DOHH2 (cell line): ENCODE measurements around the gene HIVEP2.

Experiments
- H3F3A ChIP-seq: fragments of 200-600 bp; sonication (generic), shearing (Covaris generic); 2 replicates; pipeline ENCODE4 v1.6.0; 2016; ENCODE audit warnings: antibody characterized with exemption, mild to moderate bottlenecking; ENCODE audit not compliant: control insufficient read depth, insufficient read depth
- H3K27ac ChIP-seq: fragments of 200-600 bp; sonication (generic); 2 replicates; pipeline ENCODE4 v1.5.1; 2014; ENCODE audit warnings: low read depth, mild to moderate bottlenecking, low read length, moderate library complexity
- H3K27me3 ChIP-seq: fragments of 200-600 bp; sonication (generic); 2 replicates; pipeline ENCODE4 v1.6.1; 2014; ENCODE audit warnings: mild to moderate bottlenecking, low read length, mixed read lengths; ENCODE audit not compliant: control insufficient read depth
- H3K36me3 ChIP-seq: fragments of 200-600 bp; sonication (generic); 2 replicates; pipeline ENCODE4 v1.6.1; 2014; ENCODE audit warnings: mild to moderate bottlenecking, low read length, moderate library complexity, mixed read lengths; ENCODE audit not compliant: control insufficient read depth
- H3K4me1 ChIP-seq: fragments of 200-600 bp; sonication (generic); 2 replicates; pipeline ENCODE4 v1.6.1; 2014; ENCODE audit warnings: mild to moderate bottlenecking, low read length, mixed read lengths; ENCODE audit not compliant: control insufficient read depth
- H3K4me2 ChIP-seq: fragments of 200-600 bp; sonication (generic); 2 replicates; pipeline ENCODE4 v1.6.0; 2014; ENCODE audit warnings: mild to moderate bottlenecking, low read length, moderate library complexity
- H3K4me3 ChIP-seq: fragments of 200-600 bp; sonication (generic); 2 replicates; pipeline ENCODE4 v1.5.1; 2014; ENCODE audit warnings: mild to moderate bottlenecking, low read length, mixed read lengths
- H3K79me2 ChIP-seq: fragments of 200-600 bp; sonication (generic); 2 replicates; pipeline ENCODE4 v1.6.1; 2014; ENCODE audit warnings: mild to moderate bottlenecking, low read length, mixed read lengths; ENCODE audit not compliant: control insufficient read depth
- H3K9me2 ChIP-seq: fragments of 200-600 bp; sonication (generic); replicated peaks from 2 replicates; pipeline ENCODE4 v1.6.1; 2014; ENCODE audit warnings: mild to moderate bottlenecking, low read length, mixed read lengths; ENCODE audit not compliant: control insufficient read depth
- H3K9me3 ChIP-seq: fragments of 200-600 bp; sonication (generic); 2 replicates; pipeline ENCODE4 v1.6.1; 2014; ENCODE audit warnings: antibody characterized with exemption, low read length, mixed read lengths; ENCODE audit not compliant: control insufficient read depth, insufficient read depth
- H4K20me1 ChIP-seq: fragments of 200-600 bp; sonication (generic); 2 replicates; pipeline ENCODE4 v1.6.0; 2014; ENCODE audit warnings: low read depth, mild to moderate bottlenecking, antibody characterized with exemption, low read length, moderate library complexity; ENCODE audit not compliant: control insufficient read depth, insufficient read depth
- CTCF ChIP-seq: fragments of 200-600 bp; sonication (generic); IDR thresholded peaks from one replicate; pipeline ENCODE4 v1.5.1; 2014; ENCODE audit warnings: antibody characterized with exemption, mild to moderate bottlenecking, low read depth, low read length; ENCODE audit not compliant: poor library complexity, severe bottlenecking
- EZH2phosphoT487 ChIP-seq: fragments of 200-600 bp; sonication (generic); IDR thresholded peaks from 2 replicates; pipeline ENCODE4 v1.6.1; 2017; ENCODE audit warnings: borderline replicate concordance, mild to moderate bottlenecking, antibody characterized with exemption, low read length, moderate library complexity, mixed read lengths

The HIVEP2 gene

GRCh38 chr6:142906945-142907470 is 38.0 kb downstream of the HIVEP2 start:
- Histone ChIP-seq H3K79me2 (peaks cover 57% of the 10 kb centered on the region), H3K4me3 (no peak overlapping the region), H4K20me1 (no peaks in the 10 kb centered on the region), H3K4me1 (peaks cover 35% of the 10 kb centered on the region), H3K36me3 (peaks cover 6% of the 10 kb centered on the region), H3K27ac (no peak overlapping the region), H3K9me3 (no peaks in the 10 kb centered on the region), H3K4me2 (peak overlapping the region; percentile 7; the same call in 1 of the 2 replicates), H3K27me3 (no peaks in the 10 kb centered on the region), H3F3A (no peaks in the 10 kb centered on the region), H3K9me2 (no peaks in the 10 kb centered on the region)
- no peak for TF ChIP-seq CTCF

- Histone ChIP-seq H4K20me1 (no peaks in the 10 kb centered on the region), H3K4me1 (peaks cover 30% of the 10 kb centered on the region), H3K4me2 (no peak overlapping the region), H3K27me3 (no peaks in the 10 kb centered on the region), H3K36me3 (peaks cover 9% of the 10 kb centered on the region), H3K79me2 (peaks cover 50% of the 10 kb centered on the region), H3K27ac (no peak overlapping the region), H3F3A (no peaks in the 10 kb centered on the region), H3K9me3 (no peaks in the 10 kb centered on the region), H3K4me3 (no peak overlapping the region), H3K9me2 (no peaks in the 10 kb centered on the region)
- no peak for TF ChIP-seq EZH2phosphoT487
- no peak for TF ChIP-seq CTCF
These were observed 41.2 kb downstream of the HIVEP2 start for GRCh38 chr6:142903812-142904211.

GRCh38 chr6:142902636-142903053 is 42.3 kb downstream of the HIVEP2 start:
- no peaks in the 10 kb centered on the region for H3K9me2 ChIP-seq
- no peak overlapping the region for H3K4me3 ChIP-seq

More at GRCh38 chr6:142902636-142903053, 42.3 kb downstream of the HIVEP2 start:
- Histone ChIP-seq H4K20me1 (no peaks in the 10 kb centered on the region), H3K9me3 (no peaks in the 10 kb centered on the region), H3K4me2 (peak overlapping the region; percentile 5; the same call in 1 of the 2 replicates), H3K79me2 (peaks cover 42% of the 10 kb centered on the region), H3K4me1 (peaks cover 28% of the 10 kb centered on the region), H3K27me3 (no peaks in the 10 kb centered on the region), H3K36me3 (0 out of 2 replicates have a peak, but pooled peaks cover 6% of the 10 kb centered on the region), H3K27ac (no peak overlapping the region), H3F3A (no peaks in the 10 kb centered on the region)
- no peak for TF ChIP-seq CTCF
- TF ChIP-seq EZH2phosphoT487: no peak
